ENCODE results near the gene FOXN3. TPM values are rescaled to one million over a fixed set of nuclear protein-coding genes. Genes with fewer than 3 reads are reported as not detected.

The FOXN3 gene
- total and polyA plus RNA-seq, 2 donors (not counting 1 experiment from before 2014, with no cell fraction given) = 27.9 to 33.3 TPM

DNA sequence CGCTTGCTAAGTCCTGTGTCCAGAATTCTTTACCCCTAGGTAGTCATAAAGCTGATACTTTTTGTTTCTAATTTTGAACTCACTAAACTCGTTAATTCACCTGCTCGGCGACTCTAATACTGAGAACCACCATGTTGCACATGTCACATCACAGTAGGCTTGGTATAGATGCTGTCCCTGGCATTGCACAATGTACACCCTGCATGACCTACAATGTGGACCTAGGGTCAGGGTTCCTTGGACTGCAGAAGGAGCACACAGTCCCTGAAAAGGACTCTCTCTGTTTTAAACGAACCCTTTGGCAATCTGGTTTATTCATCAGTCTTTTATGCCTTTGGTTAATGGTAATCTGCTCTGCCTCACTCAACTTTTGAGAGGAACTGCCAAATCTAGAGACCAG, 272.4 kb downstream of the FOXN3 start:
- no peak overlapping the region for H2AFZ ChIP-seq (ENCODE audit: low read length)
- H3K4me1 ChIP-seq (ENCODE audit: control insufficient read depth, extremely low read depth, insufficient read depth, low read length) = no peaks in the 10 kb centered on the region
- no peak overlapping the region for H3K4me2 ChIP-seq (ENCODE audit: extremely low read depth, insufficient read depth, low read length)
- H3K9ac ChIP-seq (ENCODE audit: insufficient read depth, low read length) = no peak overlapping the region
- no peak overlapping the region for H3K4me3 ChIP-seq (replicated peaks in 1 of 4; ENCODE audit: control extremely low read depth in 1 of 4, insufficient read depth in 1 of 4, low read depth in 3 of 4, low read length in 4 of 4)
- no peaks in the 10 kb centered on the region for H3K79me2 ChIP-seq (ENCODE audit: control insufficient read depth, insufficient read depth, low read length)
- H3K27me3 ChIP-seq (ENCODE audit: control insufficient read depth, insufficient read depth, low read length) = no peaks in the 10 kb centered on the region
- no peak for DNase-seq (ENCODE audit: low read depth in 2 of 2)
- H3K9me3 ChIP-seq (ENCODE audit: control insufficient read depth, insufficient read depth, low read depth, low read length) = no peaks in the 10 kb centered on the region
- H4K20me1 ChIP-seq (ENCODE audit: control insufficient read depth, extremely low read depth, insufficient read depth, low read length) = no peaks in the 10 kb centered on the region
- no peaks in the 10 kb centered on the region for H3K36me3 ChIP-seq (ENCODE audit: control insufficient read depth, insufficient read depth, low read length)
- TF ChIP-seq, protein P1, sequence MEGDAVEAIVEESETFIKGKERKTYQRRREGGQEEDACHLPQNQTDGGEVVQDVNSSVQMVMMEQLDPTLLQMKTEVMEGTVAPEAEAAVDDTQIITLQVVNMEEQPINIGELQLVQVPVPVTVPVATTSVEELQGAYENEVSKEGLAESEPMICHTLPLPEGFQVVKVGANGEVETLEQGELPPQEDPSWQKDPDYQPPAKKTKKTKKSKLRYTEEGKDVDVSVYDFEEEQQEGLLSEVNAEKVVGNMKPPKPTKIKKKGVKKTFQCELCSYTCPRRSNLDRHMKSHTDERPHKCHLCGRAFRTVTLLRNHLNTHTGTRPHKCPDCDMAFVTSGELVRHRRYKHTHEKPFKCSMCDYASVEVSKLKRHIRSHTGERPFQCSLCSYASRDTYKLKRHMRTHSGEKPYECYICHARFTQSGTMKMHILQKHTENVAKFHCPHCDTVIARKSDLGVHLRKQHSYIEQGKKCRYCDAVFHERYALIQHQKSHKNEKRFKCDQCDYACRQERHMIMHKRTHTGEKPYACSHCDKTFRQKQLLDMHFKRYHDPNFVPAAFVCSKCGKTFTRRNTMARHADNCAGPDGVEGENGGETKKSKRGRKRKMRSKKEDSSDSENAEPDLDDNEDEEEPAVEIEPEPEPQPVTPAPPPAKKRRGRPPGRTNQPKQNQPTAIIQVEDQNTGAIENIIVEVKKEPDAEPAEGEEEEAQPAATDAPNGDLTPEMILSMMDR (conservative IDR thresholded peaks at IDR 0.05 in 1 of 2, IDR thresholded peaks at IDR 0.05 in 1 of 2; ENCODE audit: low read depth in 1 of 2, low read length in 2 of 2) = no peak
- no peak for TF ChIP-seq EZH2 (IDR thresholded peaks at IDR 0.05; ENCODE audit: low read length, missing control alignments)
- H3K27ac ChIP-seq (ENCODE audit: insufficient read depth, low read length) = no peak overlapping the region

- Histone ChIP-seq H3K9ac (ENCODE audit: insufficient read depth, low read length) (no peak overlapping the region), H3K79me2 (ENCODE audit: control insufficient read depth, insufficient read depth, low read length) (no peaks in the 10 kb centered on the region), H3K4me2 (ENCODE audit: extremely low read depth, insufficient read depth, low read length) (no peak overlapping the region), H3K9me3 (ENCODE audit: control insufficient read depth, insufficient read depth, low read depth, low read length) (no peaks in the 10 kb centered on the region), H2AFZ (ENCODE audit: low read length) (no peak overlapping the region), H3K36me3 (ENCODE audit: control insufficient read depth, insufficient read depth, low read length) (no peaks in the 10 kb centered on the region), H3K27ac (ENCODE audit: insufficient read depth, low read length) (no peak overlapping the region), H3K27me3 (ENCODE audit: control insufficient read depth, insufficient read depth, low read length) (no peaks in the 10 kb centered on the region), H4K20me1 (ENCODE audit: control insufficient read depth, extremely low read depth, insufficient read depth, low read length) (no peaks in the 10 kb centered on the region), H3K4me1 (ENCODE audit: control insufficient read depth, extremely low read depth, insufficient read depth, low read length) (no peaks in the 10 kb centered on the region), H3K4me3 (replicated peaks in 1 of 4; ENCODE audit: control extremely low read depth in 1 of 4, insufficient read depth in 1 of 4, low read depth in 3 of 4, low read length in 4 of 4) (no peak overlapping the region)
- TF ChIP-seq, protein P1 (conservative IDR thresholded peaks at IDR 0.05 in 1 of 2, IDR thresholded peaks at IDR 0.05 in 1 of 2; ENCODE audit: low read depth in 1 of 2, low read length in 2 of 2) = no peak
- no peak for TF ChIP-seq EZH2 (IDR thresholded peaks at IDR 0.05; ENCODE audit: low read length, missing control alignments)
- no peak for DNase-seq (ENCODE audit: low read depth in 2 of 2)
Observed at GRCh38 chr14:89144066-89144465, 273.0 kb downstream of the FOXN3 start.

DNA sequence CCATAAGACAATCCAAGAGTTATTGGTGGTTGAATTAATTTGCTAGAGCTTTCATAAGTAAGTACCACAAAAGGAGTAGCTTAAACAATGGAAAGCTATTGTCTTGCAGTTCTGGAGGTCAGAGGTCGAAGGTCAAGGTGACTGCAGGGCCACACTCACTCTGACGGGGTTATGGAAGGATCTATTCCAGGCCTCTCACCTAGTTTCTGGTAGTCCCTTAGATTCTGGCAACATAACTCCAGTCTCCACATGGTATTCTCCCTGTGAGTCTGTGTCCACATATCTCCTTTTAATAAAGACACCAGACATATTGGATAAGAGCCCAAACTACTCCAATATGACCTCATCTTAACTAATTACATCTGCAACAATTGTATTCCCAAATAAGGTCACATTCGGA, 273.4 kb downstream of the FOXN3 start:
- H3K9me3 ChIP-seq (ENCODE audit: control insufficient read depth, insufficient read depth, low read depth, low read length) = no peaks in the 10 kb centered on the region
- no peaks in the 10 kb centered on the region for H3K36me3 ChIP-seq (ENCODE audit: control insufficient read depth, insufficient read depth, low read length)
- no peak overlapping the region for H3K4me3 ChIP-seq (replicated peaks in 1 of 4; ENCODE audit: control extremely low read depth in 1 of 4, insufficient read depth in 1 of 4, low read depth in 3 of 4, low read length in 4 of 4)
- TF ChIP-seq, protein P1 (conservative IDR thresholded peaks at IDR 0.05 in 1 of 2, IDR thresholded peaks at IDR 0.05 in 1 of 2; ENCODE audit: low read depth in 1 of 2, low read length in 2 of 2) = no peak
- no peak for TF ChIP-seq EZH2 (IDR thresholded peaks at IDR 0.05; ENCODE audit: low read length, missing control alignments)
- H4K20me1 ChIP-seq (ENCODE audit: control insufficient read depth, extremely low read depth, insufficient read depth, low read length) = no peaks in the 10 kb centered on the region
- peak in 1 of 2 donors; percentile 19 for DNase-seq (ENCODE audit: low read depth in 2 of 2)
- no peak overlapping the region for H2AFZ ChIP-seq (ENCODE audit: low read length)
- no peaks in the 10 kb centered on the region for H3K27me3 ChIP-seq (ENCODE audit: control insufficient read depth, insufficient read depth, low read length)
- H3K4me2 ChIP-seq (ENCODE audit: extremely low read depth, insufficient read depth, low read length) = no peak overlapping the region
- H3K27ac ChIP-seq (ENCODE audit: insufficient read depth, low read length) = no peak overlapping the region
- H3K4me1 ChIP-seq (ENCODE audit: control insufficient read depth, extremely low read depth, insufficient read depth, low read length) = no peaks in the 10 kb centered on the region
- no peak overlapping the region for H3K9ac ChIP-seq (ENCODE audit: insufficient read depth, low read length)
- no peaks in the 10 kb centered on the region for H3K79me2 ChIP-seq (ENCODE audit: control insufficient read depth, insufficient read depth, low read length)
